Suppressor macrophage (primary cell): Measurements from ENCODE around the gene FOXP1.

ENCODE experiments used
- DNase-seq, 4 experiments: peaks; one replicate each; pipeline ENCODE4 v3.0.0-alpha.2; 2020 to 2022

Gene FOXP1

DNA sequence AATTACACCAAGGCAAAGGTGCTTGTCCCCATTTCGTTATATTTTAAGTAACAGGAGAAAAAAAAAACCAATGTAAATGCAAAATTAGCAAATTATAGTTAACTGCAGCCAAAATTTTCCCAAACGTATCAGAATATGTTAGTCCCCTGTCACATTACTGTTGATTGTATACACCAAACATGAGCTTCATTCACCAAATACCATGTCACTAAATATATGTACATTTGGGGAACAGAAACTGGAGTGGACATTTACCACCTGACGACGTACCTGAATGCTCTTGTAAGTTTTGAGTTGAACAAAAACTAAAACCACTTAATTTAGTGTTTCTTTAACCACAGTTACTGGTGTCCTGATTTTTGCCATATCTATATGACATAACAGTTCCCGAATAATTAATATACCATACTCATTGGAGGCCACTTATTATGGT lies 3.3 kb upstream of the FOXP1 start:
- no peak for DNase-seq

DNA sequence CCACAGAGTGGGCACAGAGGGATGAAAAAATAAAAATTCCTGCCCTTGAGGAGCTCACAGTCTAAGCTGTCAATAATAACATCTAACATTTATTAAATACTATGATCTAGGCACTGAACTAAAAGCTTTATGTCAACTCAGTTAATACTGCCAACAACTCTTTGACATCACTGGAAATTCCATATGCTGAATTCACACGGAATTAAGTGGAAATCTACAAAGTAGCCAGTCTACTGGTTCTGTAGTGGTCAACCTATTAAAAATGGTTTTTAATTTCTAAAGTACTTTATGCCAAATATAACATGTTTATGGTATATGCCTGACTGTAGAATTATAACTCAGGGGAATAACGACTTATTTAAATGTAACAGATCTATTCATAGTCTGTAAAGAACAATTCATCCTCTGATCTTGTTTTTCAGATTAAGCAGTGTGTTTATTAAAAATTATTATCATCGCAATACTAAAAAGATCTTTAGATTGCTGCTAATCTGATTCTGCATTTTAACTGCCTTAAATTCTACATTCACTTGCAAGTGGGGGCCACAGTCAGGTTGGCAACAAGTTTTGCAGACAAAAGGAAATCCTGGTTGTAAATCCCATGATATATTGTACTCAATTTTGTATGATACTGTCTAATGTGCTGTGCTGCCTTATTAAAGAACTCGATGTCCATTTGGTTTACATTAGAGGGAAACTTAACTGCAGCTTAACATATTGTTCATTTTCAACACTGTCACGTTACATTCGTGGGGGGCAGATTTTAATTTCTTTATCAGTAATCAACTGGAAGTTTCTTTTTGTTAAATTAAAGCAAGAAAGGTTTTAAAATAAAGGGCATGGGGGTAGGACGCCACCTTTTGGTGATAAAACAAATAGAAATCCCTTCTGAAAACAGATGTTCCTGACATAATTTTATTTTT lies 2.6 kb upstream of the FOXP1 start:
- DNase-seq, result peak; percentile 43 to 66 (median 48)

GRCh38 chr3:71585131-71585530 lies 1.6 kb upstream of the FOXP1 start:
- peak; percentile 42 to 60 (median 58) for DNase-seq

DNA sequence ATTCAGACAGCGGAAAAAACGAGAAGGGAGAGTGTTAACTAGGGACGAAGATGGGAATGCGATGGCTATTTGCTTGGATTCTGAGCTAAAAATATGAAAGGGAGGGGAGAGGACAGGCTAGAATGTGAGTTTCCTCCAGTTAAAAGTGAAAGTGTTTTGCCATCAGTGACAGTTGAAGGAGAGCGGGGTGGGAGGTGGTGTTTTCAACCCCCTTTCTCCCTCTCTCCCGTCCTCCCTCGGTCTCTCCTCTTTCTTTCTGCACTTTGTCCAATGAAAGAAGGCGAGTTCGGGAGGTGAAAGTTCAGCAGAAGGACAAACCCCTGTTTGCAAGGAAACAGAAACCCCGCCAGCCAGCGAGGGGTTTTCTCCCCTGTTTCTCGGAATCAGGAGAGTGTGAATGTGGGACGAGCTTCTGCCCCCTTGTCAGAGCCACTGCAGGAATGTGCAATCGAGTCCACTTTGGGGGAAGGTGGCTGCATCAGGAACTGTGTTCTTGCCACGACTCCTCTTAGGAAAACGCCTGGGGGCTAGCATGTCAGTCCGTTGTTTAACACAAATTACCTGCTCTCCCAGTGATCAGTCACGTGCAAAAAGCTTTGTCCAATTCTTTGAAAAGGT lies 975 bp upstream of the FOXP1 start:
- peak; percentile 12 to 49 (median 33) for DNase-seq

DNA sequence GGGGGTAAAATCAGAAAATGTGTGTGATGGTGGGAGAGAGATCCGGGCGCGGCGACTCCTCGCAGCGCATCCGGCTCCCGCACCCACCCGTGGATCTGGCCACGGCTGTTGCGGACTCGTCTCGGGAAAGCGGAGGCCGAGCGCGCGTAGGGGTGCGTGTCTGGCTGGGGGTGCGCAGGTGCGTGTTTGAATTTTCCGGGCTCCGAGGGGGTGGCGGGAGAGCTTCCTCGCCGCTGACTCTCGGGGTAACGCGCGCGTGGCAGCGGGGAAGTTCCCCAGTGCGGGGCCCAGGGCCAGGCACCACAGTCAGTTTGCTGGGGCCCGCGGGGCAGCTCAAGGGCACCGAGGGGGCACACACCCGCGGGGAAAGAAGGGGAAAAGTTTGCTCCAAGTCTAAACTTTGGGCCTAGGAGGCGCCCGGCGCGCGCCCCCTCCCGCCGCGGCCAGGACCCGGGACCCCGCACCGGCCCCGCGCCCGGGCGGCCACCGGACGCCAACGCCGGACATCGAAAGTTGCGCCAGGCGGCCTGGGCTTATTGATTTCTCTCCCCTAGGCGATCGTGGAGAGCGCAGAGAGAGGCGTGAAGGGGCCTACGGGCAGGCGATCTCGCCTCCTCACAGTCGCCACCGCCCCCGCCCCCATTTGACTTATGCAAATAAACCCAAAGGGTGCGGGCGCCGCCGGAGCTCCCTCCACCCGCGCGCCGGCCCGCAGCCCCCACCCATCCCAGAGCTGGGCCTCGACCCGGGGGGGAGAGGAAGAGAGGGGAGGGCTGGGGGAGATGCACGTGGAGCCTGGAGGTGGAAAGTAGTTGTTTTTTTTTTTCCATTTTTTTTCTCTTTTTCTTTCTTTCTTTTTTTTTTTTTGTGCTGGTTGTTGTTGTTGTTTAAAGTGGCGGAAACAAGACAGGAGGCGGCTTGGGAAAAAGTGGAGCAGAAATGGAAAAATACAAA lies 639 bp downstream of the FOXP1 start:
- DNase-seq, result peak; percentile 39 to 69 (median 56)

- peak; percentile 34 to 73 (median 59) for DNase-seq
Observed at GRCh38 chr3:71582036-71582611, 1.4 kb downstream of the FOXP1 start.

GRCh38 chr3:71581457-71582035 lies 2.0 kb downstream of the FOXP1 start:
- DNase-seq, result peak; percentile 42 to 75 (median 58)

DNA sequence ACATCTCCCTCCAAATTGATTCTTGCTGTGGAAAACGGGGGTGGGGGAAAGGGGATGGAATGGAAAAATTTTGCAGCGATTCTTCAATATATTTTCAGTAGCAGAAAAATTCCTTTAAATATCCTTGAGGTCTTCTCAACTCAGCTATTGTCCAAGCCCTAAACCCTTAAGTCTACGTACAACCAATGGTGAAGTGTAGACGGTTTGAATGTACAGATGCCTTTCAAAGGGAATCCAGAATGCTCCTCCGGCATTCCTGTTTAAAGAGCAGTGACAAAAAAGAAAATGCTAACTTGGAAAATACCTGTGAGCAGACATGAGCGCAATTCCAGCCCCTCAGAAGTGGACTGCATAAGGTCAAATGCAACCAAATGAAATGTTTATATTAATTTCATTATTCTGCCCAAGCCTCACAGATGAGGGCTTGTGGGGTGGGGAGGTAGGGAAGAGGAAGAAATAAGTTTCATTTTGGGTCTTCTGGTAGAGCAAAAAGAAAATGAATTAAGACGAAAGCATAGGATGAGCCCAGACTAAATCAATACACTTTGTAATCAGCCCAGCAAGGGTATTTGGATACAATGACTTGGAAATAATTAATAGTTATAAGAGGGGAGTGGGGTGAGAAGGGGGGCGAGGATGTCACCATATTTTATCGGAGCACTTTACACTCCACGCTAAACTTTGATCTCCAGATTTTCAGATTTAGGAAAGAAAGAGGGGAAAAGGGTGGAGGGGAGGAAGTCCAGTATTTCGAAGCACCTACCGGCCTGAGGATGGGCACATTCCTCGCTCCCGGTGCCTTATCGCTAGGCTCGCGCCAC lies 2.7 kb downstream of the FOXP1 start:
- DNase-seq, result no peak

DNA sequence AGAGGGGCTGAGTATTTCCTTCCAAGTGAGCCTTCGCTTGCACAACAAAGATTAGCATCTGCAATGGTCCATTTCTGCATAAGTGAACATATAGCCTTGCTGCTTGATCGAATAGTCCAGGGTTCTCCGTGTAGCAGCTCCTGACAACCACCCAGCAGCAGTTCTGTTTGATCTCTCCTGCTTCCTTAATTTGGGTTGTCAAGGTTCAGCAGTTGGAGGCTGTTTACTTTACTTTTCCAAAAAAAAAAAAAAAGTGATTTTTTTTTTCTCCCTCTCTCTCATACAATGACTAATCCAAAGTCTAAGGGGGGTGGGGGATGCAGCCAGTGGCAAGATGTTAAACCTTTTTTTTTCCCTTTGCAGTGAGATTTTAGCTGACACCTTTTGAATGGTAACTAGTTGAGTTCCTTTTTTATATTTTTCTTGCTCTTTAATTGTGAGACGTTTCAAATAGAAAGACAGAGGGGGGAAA lies 3.6 kb downstream of the FOXP1 start:
- peak; percentile 15 to 40 (median 27) for DNase-seq

DNA sequence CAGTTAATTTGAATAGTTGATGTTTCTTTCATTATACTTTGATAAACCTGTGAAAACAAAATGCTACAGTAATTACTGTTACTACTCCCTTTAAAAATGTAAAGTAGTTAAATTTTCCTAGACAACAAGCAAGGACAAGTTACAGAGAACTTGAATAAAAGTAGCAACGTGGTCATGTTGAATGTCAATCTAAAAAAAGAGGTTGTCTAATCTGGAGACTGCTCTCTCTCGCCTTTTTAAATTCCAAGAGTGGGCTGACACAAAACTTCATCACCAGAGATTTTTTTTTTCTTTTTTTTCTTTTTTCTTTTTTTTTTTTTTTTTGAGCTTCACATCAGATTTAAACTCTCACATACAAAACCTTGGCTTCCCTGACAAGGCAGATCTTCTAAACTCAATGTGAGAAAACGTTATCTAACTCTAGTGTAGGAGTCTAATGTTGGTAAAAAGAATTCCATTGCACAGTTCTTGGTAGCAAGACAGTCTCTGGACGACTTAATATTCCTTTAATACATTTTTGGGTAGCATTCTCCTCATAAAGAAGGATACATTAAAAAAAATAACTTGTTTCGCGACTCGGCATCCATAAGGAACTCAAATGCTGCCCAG lies 4.1 kb downstream of the FOXP1 start:
- no peak for DNase-seq

DNA sequence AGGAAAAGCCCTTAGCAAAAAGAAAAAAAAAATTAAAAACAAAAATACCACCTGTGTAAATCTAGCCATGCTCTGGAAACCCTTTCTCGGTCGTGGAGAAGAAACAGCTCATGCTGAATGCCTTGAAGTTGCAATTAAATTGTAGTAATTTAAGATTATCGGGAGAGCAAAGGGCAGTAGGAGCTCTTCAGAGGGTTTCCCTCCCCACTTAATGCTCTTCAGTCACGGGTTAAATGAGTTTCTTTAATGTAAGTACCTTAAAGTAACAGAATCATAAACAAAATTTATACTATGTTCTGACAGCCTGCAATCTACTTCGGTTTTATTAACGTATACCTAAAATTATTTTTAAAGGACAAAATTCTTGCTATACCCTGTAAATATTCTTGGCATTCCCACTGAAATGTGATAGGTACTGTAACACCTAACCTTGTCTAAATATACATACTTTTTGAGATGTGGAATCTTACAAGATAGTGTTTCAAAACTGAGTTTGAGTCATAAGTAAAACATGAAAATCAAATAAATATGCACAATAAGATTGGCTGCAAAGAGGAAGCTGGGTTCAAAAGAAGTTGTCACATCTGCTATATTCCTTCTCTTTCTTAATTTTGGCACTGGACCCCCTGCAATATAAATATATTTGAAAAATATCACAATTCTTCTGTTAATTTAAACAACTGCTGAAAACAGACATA lies 5.3 kb downstream of the FOXP1 start:
- DNase-seq, result peak in 2 of 4 experiments; percentile 40 to 47

DNA sequence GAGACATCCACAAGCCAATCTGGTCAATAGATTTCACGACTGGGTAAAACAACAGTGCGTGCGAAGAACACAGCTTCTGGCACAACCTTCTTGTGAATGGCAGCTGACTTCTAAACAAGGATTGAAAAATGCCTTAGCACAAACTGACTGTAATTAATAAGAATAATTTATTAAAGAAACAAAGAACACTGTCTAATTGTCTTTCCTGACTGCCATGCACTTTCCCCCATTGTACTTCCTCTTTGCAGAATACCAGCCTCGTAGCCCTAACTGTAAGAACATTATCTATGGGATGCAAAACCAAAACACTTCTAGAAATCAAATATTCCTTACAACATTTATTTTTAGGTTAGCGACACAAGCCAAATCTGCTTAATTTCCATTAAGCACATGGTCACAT lies 6.5 kb downstream of the FOXP1 start:
- DNase-seq, result peak; percentile 12 to 58 (median 28)

DNA sequence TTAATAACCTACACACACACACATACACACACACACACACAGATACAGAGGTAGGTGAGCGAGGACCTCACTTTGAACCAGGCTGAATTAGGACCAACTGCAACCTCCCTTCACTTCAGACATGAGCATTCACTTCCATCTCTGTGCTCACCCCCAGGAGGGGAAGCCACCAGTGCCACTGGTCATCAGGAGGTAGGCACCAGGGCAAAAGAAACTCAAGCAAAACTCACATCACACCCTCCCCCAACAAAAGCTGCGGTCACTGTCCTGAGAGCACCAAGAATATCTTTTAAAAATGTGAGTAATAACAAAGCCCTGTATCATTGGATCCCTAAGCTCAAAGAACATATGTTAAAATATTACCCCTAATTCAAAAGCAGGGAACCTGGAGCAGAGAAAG lies 8.1 kb downstream of the FOXP1 start:
- DNase-seq, result no peak

- no peak for DNase-seq
Observed at GRCh38 chr3:71573181-71573580, 10.3 kb downstream of the FOXP1 start.

GRCh38 chr3:71570546-71570945 lies 13.0 kb downstream of the FOXP1 start:
- DNase-seq, result no peak

GRCh38 chr3:71568207-71568606 lies 15.3 kb downstream of the FOXP1 start:
- no peak for DNase-seq

GRCh38 chr3:71566776-71567175 lies 16.8 kb downstream of the FOXP1 start:
- no peak for DNase-seq

GRCh38 chr3:71565976-71566375 lies 17.6 kb downstream of the FOXP1 start:
- no peak for DNase-seq

- no peak for DNase-seq
Observed at GRCh38 chr3:71565316-71565715, 18.2 kb downstream of the FOXP1 start.

GRCh38 chr3:71564361-71564760 lies 19.2 kb downstream of the FOXP1 start:
- no peak for DNase-seq
